ENCODE measurements around the gene ADGRG6. TPM values are rescaled to one million over a fixed set of nuclear protein-coding genes. Genes with fewer than 3 reads are reported as not detected.

ADGRG6 gene
- total and polyA plus RNA-seq, 2 donors from 2014 or later = 2.6 to 32.8 TPM

GRCh38 chr6:142384519-142385254, 82.9 kb downstream of the ADGRG6 start:
- no peaks in the 10 kb centered on the region for H3K4me1 ChIP-seq (ENCODE audit: control insufficient read depth in 2 of 3, insufficient read depth in 2 of 3, low read depth in 1 of 3, low read length in 3 of 3)
- H3K9ac ChIP-seq (ENCODE audit: low read length in 3 of 3) = no peak overlapping the region
- H3K9me3 ChIP-seq (ENCODE audit: control insufficient read depth in 2 of 3, insufficient read depth in 1 of 3, low read length in 3 of 3) = no peaks in the 10 kb centered on the region
- no peak overlapping the region for H3K4me3 ChIP-seq (ENCODE audit: low read length in 3 of 3)
- H3K36me3 ChIP-seq (ENCODE audit: control insufficient read depth in 2 of 3, insufficient read depth in 3 of 3, low read length in 3 of 3) = no peaks in the 10 kb centered on the region
- no peak overlapping the region for H3K27ac ChIP-seq (ENCODE audit: low read depth in 2 of 2, low read length in 2 of 2)
- intact Hi-C loops (cut with DNase I) = no loop called here
- no peaks in the 10 kb centered on the region for H3K27me3 ChIP-seq (ENCODE audit: control insufficient read depth, insufficient read depth, low read length)
- peak in 1 of 5 donors; percentile 57 for DNase-seq
- FAIRE-seq = no peak
- no peak for TF ChIP-seq CTCF (IDR thresholded peaks at IDR 0.05; ENCODE audit: borderline replicate concordance, extremely low read depth, insufficient read depth)

DNA sequence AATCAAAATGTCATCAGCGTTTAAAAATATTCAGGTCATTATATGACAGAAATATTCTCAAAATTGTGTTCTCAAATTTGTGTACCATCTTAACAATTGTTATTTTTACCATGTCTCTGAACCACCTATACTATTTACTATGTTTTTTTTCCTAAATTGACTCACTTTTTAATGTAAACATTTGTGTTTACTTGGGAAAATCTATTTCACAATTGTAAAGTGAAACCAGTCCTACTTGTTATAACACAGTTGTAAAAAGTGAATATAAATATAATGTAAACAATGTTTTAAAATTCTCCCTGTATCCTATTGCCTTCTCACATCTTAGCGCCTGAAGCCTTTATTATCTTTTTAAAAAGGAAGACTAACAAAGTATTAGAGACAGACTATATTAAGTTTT, 83.5 kb downstream of the ADGRG6 start:
- intact Hi-C loops (cut with DNase I) = no loop called here
- FAIRE-seq (peak; percentile 68), DNase-seq (no peak)
- no peak overlapping the region for H3K4me3 ChIP-seq (ENCODE audit: low read length in 3 of 3)
- no peaks in the 10 kb centered on the region for H3K4me1 ChIP-seq (ENCODE audit: control insufficient read depth in 2 of 3, insufficient read depth in 2 of 3, low read depth in 1 of 3, low read length in 3 of 3)
- H3K9ac ChIP-seq (ENCODE audit: low read length in 3 of 3) = no peak overlapping the region
- H3K27me3 ChIP-seq (ENCODE audit: control insufficient read depth, insufficient read depth, low read length) = no peaks in the 10 kb centered on the region
- H3K36me3 ChIP-seq (ENCODE audit: control insufficient read depth in 2 of 3, insufficient read depth in 3 of 3, low read length in 3 of 3) = no peaks in the 10 kb centered on the region
- no peaks in the 10 kb centered on the region for H3K9me3 ChIP-seq (ENCODE audit: control insufficient read depth in 2 of 3, insufficient read depth in 1 of 3, low read length in 3 of 3)
- H3K27ac ChIP-seq (ENCODE audit: low read depth in 2 of 2, low read length in 2 of 2) = no peak overlapping the region
- no peak for TF ChIP-seq CTCF (IDR thresholded peaks at IDR 0.05; ENCODE audit: borderline replicate concordance, extremely low read depth, insufficient read depth)

- Histone ChIP-seq H3K36me3 (ENCODE audit: control insufficient read depth in 2 of 3, insufficient read depth in 3 of 3, low read length in 3 of 3) (no peaks in the 10 kb centered on the region), H3K9me3 (ENCODE audit: control insufficient read depth in 2 of 3, insufficient read depth in 1 of 3, low read length in 3 of 3) (no peaks in the 10 kb centered on the region), H3K9ac (ENCODE audit: low read length in 3 of 3) (no peak overlapping the region), H3K4me3 (ENCODE audit: low read length in 3 of 3) (no peak overlapping the region), H3K27me3 (ENCODE audit: control insufficient read depth, insufficient read depth, low read length) (no peaks in the 10 kb centered on the region), H3K27ac (ENCODE audit: low read depth in 2 of 2, low read length in 2 of 2) (no peak overlapping the region), H3K4me1 (ENCODE audit: control insufficient read depth in 2 of 3, insufficient read depth in 2 of 3, low read depth in 1 of 3, low read length in 3 of 3) (no peaks in the 10 kb centered on the region)
- DNase-seq = no peak
- FAIRE-seq = no peak
- intact Hi-C loops (cut with DNase I) = no loop called here
- TF ChIP-seq CTCF (IDR thresholded peaks at IDR 0.05; ENCODE audit: borderline replicate concordance, extremely low read depth, insufficient read depth) = no peak
These were observed 84.8 kb downstream of the ADGRG6 start for GRCh38 chr6:142386657-142387056.

Measured in kidney (tissue), 14 donors.